ENCODE measurements around the gene KRTAP10-12.

DNA sequence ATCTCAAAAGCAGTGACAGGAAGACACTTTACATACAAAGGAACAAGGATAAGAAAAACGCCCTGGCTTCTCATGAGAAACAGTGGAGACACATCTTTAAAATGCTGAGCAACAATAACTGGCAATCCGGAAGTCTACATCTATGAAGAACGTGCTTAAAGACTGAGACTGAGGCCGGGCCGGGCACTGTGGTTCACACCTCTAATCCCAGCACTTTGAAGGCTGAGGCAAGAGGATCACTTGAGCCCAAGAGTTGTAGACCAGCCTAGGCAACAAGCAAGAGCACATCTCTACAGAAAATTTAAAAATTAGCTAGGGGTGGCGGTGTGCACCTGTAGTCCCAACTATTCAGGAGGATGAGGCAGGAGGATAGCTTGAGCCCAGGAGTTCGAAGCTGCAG is 12.9 kb upstream of the KRTAP10-12 start:
- no peak for TF ChIP-seq EZH2phosphoT487 (IDR thresholded peaks at IDR 0.05)
- TF ChIP-seq, protein P1, sequence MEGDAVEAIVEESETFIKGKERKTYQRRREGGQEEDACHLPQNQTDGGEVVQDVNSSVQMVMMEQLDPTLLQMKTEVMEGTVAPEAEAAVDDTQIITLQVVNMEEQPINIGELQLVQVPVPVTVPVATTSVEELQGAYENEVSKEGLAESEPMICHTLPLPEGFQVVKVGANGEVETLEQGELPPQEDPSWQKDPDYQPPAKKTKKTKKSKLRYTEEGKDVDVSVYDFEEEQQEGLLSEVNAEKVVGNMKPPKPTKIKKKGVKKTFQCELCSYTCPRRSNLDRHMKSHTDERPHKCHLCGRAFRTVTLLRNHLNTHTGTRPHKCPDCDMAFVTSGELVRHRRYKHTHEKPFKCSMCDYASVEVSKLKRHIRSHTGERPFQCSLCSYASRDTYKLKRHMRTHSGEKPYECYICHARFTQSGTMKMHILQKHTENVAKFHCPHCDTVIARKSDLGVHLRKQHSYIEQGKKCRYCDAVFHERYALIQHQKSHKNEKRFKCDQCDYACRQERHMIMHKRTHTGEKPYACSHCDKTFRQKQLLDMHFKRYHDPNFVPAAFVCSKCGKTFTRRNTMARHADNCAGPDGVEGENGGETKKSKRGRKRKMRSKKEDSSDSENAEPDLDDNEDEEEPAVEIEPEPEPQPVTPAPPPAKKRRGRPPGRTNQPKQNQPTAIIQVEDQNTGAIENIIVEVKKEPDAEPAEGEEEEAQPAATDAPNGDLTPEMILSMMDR (IDR thresholded peaks at IDR 0.05): no peak

All from neural progenitor cell (in vitro differentiated cells).